A673 (cell line): ENCODE results near the gene TAF4. TPM values are rescaled to one million over a fixed set of nuclear protein-coding genes. Genes with fewer than 3 reads are reported as not detected.

Experiments
- BruUV-seq: library from RNA; stranded (reverse); fragments of 400-500 nt; replicated peaks from 2 replicates; lab custom pipeline; 2021; lab: Mats Ljungman, UMichigan
- CTCF ChIA-PET: fragments of 300-600 bp; sonication (Branson Sonifier 250); formaldehyde crosslinking; loops from one replicate; lab custom pipeline; 2022; ENCODE audit warnings: antibody characterized with exemption; lab: Charles Lee
- POLR2A ChIA-PET: fragments of 300-600 bp; sonication (Branson Sonifier 250); formaldehyde crosslinking; loops from one replicate; lab custom pipeline; 2022; ENCODE audit warnings: antibody characterized with exemption; ENCODE audit not compliant: low non-redundant PET; lab: Charles Lee
- DNase-seq: peaks from one replicate; pipeline ENCODE4 v3.0.0-alpha.2; 2015; ENCODE audit warnings: low spot score
- H3K27ac ChIP-seq: fragments of 200-600 bp; sonication (generic); 2 replicates; pipeline ENCODE4 v1.5.1; 2016; ENCODE audit warnings: mixed run types, low read depth, mild to moderate bottlenecking, mixed read lengths, antibody characterized with exemption, low read length; ENCODE audit not compliant: poor library complexity, severe bottlenecking
- H3K27me3 ChIP-seq: fragments of 200-600 bp; sonication (generic); replicated peaks from 2 replicates; pipeline ENCODE4 v1.6.1; 2017; ENCODE audit warnings: mixed run types, low read depth, mild to moderate bottlenecking, mixed read lengths, antibody characterized with exemption, low read length; ENCODE audit not compliant: insufficient read depth, poor library complexity
- H3K36me3 ChIP-seq: fragments of 200-600 bp; sonication (generic); 2 replicates; pipeline ENCODE4 v1.6.1; 2016; ENCODE audit warnings: mixed run types, mild to moderate bottlenecking, mixed read lengths, antibody characterized with exemption, low read length; ENCODE audit not compliant: insufficient read depth, poor library complexity, severe bottlenecking
- H3K4me1 ChIP-seq: fragments of 200-600 bp; sonication (generic); 2 replicates; pipeline ENCODE4 v1.6.1; 2017; ENCODE audit warnings: mixed run types, mild to moderate bottlenecking, mixed read lengths, antibody characterized with exemption, low read length; ENCODE audit not compliant: insufficient read depth, poor library complexity, severe bottlenecking
- H3K4me3 ChIP-seq: fragments of 200-600 bp; sonication (generic); 2 replicates; pipeline ENCODE4 v1.5.1; 2016; ENCODE audit warnings: low read depth, mixed run types, mild to moderate bottlenecking, mixed read lengths, low read length; ENCODE audit not compliant: poor library complexity, severe bottlenecking
- H3K9me3 ChIP-seq: fragments of 200-600 bp; sonication (generic); 2 replicates; pipeline ENCODE4 v1.6.1; 2016; ENCODE audit warnings: mixed run types, low read depth, mild to moderate bottlenecking, mixed read lengths, antibody characterized with exemption, low read length; ENCODE audit not compliant: poor library complexity, severe bottlenecking
- EZH2 ChIP-seq: fragments of 200-600 bp; sonication (generic); IDR thresholded peaks from 2 replicates; pipeline ENCODE4 v1.6.1; 2017; ENCODE audit warnings: borderline replicate concordance, low read depth, mild to moderate bottlenecking, mixed read lengths, antibody characterized with exemption, low read length; ENCODE audit not compliant: poor library complexity, severe bottlenecking
- intact Hi-C: fragments of 100-400 bp; cut with micrococcal nuclease; formaldehyde crosslinking; loops from one replicate; pipeline ENCODE4 v1.10.0; 2022; ENCODE audit not compliant: unreplicated experiment
- total RNA-seq: library from RNA; stranded (reverse); gene quantifications from 2 replicates; pipeline ENCODE4 v1.2.3, GENCODE V29; 2021
- TF ChIP-seq, protein P1 (sequence below): fragments of 300-800, 200-600 bp; sonication (generic); conservative IDR thresholded peaks from 2 replicates; pipeline ENCODE4 v1.5.1; 2017; ENCODE audit warnings: low read depth, mild to moderate bottlenecking, antibody characterized with exemption, low read length, moderate library complexity, mixed read lengths

The TAF4 gene
- total RNA-seq, 1 experiment from 2014 or later, result 37.0 TPM

DNA sequence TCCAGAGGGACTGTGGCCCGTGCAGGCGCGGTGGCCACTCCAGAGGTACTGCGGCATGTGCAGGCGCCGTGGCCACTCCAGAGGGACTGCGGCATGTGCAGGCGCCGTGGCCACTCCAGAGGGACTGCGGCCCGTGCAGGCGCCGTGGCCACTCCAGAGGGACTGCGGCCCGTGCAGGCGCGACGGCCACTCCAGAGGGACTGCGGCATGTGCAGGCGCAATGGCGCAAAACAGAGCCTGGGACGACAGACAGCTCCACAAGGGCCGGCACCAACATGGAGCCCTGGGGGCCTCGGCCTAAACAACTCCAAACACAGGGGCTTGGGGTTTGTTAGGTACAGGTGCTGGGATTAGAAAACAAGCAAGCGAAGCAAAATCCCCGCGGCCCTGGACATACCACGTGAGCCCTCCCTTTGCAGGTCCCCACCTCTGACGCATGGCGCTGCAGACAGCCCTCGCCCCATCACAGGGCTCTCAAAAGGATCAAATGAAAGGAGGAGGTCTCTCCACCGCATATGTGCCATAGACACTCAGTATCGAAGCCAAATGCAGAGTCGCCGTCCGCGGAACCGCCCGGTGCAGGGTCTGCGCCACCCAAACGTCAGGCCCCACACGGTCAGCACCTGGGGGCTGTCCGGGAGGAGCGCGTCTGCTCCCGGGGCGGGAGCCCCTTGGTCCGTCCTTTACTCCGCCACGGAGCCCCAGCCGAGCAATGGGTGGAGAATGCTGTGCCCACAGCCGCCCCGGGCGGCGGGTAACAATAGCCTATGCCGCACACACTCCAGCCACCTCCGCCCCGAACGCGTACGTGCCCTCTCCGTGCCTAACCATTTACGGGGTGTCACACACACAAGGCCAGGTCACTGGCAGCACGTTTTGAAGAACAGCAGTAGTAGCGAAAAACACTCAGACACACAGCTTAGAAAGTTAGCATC is 85.7 kb downstream of the TAF4 start:
- no peak for DNase-seq
- Histone ChIP-seq H3K4me3 (no peak overlapping the region), H3K27me3 (no peaks in the 10 kb centered on the region), H3K36me3 (no peaks in the 10 kb centered on the region), H3K4me1 (no peaks in the 10 kb centered on the region), H3K9me3 (no peaks in the 10 kb centered on the region), H3K27ac (no peak overlapping the region)
- ChIA-PET POLR2A (no interaction called here), CTCF (no interaction called here)
- TF ChIP-seq, protein P1, sequence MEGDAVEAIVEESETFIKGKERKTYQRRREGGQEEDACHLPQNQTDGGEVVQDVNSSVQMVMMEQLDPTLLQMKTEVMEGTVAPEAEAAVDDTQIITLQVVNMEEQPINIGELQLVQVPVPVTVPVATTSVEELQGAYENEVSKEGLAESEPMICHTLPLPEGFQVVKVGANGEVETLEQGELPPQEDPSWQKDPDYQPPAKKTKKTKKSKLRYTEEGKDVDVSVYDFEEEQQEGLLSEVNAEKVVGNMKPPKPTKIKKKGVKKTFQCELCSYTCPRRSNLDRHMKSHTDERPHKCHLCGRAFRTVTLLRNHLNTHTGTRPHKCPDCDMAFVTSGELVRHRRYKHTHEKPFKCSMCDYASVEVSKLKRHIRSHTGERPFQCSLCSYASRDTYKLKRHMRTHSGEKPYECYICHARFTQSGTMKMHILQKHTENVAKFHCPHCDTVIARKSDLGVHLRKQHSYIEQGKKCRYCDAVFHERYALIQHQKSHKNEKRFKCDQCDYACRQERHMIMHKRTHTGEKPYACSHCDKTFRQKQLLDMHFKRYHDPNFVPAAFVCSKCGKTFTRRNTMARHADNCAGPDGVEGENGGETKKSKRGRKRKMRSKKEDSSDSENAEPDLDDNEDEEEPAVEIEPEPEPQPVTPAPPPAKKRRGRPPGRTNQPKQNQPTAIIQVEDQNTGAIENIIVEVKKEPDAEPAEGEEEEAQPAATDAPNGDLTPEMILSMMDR, result no peak
- TF ChIP-seq EZH2, result no peak
- no TSS peak for BruUV-seq
- intact Hi-C loops, result no loop called here

DNA sequence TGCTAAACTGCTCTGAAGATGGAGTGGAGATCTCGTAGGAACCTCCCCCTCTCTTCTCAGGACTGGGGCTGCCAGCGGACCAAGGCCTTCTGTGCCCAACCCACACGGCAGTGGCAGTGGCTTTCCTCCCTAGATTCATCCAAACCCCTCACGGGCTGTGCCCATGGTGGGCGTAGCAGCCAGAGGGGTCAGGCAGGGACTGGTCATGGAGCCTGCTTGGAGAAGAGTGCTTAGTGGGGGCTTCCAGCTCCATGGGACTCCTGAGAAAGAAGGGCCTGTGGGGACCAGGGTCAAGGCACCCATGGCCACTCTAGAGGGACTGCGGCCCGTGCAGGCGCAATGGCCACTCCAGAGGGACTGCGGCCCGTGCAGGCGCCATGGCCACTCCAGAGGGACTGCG is 86.6 kb downstream of the TAF4 start:
- TF ChIP-seq EZH2, result no peak
- TF ChIP-seq, protein P1, result no peak
- peaks cover 8% of the 10 kb centered on the region for H3K36me3 ChIP-seq
- H3K27me3 ChIP-seq, result no peaks in the 10 kb centered on the region
- H3K4me3 ChIP-seq, result no peak overlapping the region
- H3K27ac ChIP-seq, result no peak overlapping the region
- no peak for DNase-seq
- no peaks in the 10 kb centered on the region for H3K4me1 ChIP-seq
- intact Hi-C loops, result no loop called here
- ChIA-PET POLR2A (no interaction called here), CTCF (no interaction called here)
- no TSS peak for BruUV-seq
- H3K9me3 ChIP-seq, result no peaks in the 10 kb centered on the region

DNA sequence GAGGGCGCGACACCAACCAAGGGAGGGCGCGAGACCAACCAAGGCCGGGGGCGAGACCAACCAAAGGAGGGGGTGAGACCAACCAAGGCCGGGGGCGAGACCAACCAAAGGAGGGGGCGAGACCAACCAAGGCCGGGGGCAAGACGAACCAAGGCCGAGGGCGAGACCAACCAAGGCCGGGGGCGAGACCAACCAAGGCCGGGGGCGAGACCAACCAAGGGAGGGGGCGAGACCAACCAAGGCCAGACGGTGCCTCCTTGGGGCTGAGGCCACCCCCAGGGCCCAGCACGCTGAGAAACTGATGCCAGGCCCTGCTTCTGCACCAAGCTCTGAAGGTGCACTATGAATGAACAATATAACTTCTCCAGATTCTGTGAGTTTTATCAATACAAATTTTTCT is 87.2 kb downstream of the TAF4 start:
- intact Hi-C loops, result no loop called here
- Histone ChIP-seq H3K36me3 (peaks cover 11% of the 10 kb centered on the region), H3K27me3 (no peaks in the 10 kb centered on the region), H3K4me1 (no peaks in the 10 kb centered on the region), H3K9me3 (no peaks in the 10 kb centered on the region), H3K4me3 (no peak overlapping the region), H3K27ac (no peak overlapping the region)
- POLR2A ChIA-PET, result no interaction called here
- no peak for DNase-seq
- CTCF ChIA-PET, result no interaction called here
- TF ChIP-seq, protein P1, result no peak
- TF ChIP-seq EZH2, result no peak
- no TSS peak for BruUV-seq
